Measurements from ENCODE around the gene VPS50. TPM values are rescaled to one million over a fixed set of nuclear protein-coding genes. Genes with fewer than 3 reads are reported as not detected.

Gene VPS50
- total RNA-seq, 1 experiment from 2014 or later: 13.6 TPM

DNA sequence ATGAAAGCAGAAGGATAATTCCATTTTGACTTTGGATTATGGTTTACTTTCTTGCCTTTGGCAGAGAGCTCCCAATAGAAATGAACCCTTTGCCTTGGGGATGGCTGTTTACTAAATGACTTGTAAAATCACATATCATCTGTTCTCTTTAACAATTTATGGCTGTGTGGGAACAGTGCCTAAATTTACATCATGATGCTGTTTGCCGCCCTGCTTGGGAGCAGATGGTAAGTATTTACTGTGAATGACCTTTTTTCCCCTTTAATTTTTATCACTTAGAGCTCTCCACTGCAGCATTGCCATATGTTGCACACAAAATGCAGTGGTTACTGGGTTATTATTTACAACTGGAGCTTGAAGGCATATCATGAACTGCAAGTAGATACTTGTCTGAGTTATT lies 19.3 kb upstream of the VPS50 start:
- no peak overlapping the region for H2AFZ ChIP-seq (ENCODE audit: low read length)
- no peak overlapping the region for H4K5ac ChIP-seq (ENCODE audit: insufficient read length, low read depth, low read length)
- H3K79me2 ChIP-seq (ENCODE audit: insufficient read depth, low read length): no peaks in the 10 kb centered on the region
- H3K4me1 Mint-ChIP-seq: no peaks in the 10 kb centered on the region
- no peak overlapping the region for H4K8ac ChIP-seq (replicated peaks; ENCODE audit: insufficient read length, low read depth, low read length)
- no peak for DNase-seq
- no peak overlapping the region for H4K91ac ChIP-seq (ENCODE audit: insufficient read length, low read depth, low read length)
- no peak overlapping the region for H2BK12ac ChIP-seq (ENCODE audit: insufficient read length, low read depth, low read length)
- H3K56ac ChIP-seq (ENCODE audit: insufficient read length, low read depth, low read length): no peak overlapping the region
- H3K4me2 ChIP-seq (ENCODE audit: insufficient read depth, insufficient read length, low read length): no peak overlapping the region
- no peak overlapping the region for H2BK5ac ChIP-seq (ENCODE audit: insufficient read length, low read length)
- H3T11ph ChIP-seq (ENCODE audit: low read length): no peak overlapping the region
- no peaks in the 10 kb centered on the region for H4K20me1 ChIP-seq (ENCODE audit: control insufficient read depth, insufficient read depth, insufficient read length)
- H2BK20ac ChIP-seq (ENCODE audit: low read depth, low read length, poor library complexity, severe bottlenecking): no peak overlapping the region
- H3K27me3 ChIP-seq (ENCODE audit: insufficient read depth, low read length): no peaks in the 10 kb centered on the region
- TF ChIP-seq, protein P1, sequence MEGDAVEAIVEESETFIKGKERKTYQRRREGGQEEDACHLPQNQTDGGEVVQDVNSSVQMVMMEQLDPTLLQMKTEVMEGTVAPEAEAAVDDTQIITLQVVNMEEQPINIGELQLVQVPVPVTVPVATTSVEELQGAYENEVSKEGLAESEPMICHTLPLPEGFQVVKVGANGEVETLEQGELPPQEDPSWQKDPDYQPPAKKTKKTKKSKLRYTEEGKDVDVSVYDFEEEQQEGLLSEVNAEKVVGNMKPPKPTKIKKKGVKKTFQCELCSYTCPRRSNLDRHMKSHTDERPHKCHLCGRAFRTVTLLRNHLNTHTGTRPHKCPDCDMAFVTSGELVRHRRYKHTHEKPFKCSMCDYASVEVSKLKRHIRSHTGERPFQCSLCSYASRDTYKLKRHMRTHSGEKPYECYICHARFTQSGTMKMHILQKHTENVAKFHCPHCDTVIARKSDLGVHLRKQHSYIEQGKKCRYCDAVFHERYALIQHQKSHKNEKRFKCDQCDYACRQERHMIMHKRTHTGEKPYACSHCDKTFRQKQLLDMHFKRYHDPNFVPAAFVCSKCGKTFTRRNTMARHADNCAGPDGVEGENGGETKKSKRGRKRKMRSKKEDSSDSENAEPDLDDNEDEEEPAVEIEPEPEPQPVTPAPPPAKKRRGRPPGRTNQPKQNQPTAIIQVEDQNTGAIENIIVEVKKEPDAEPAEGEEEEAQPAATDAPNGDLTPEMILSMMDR (conservative IDR thresholded peaks at IDR 0.05): no peak
- H3K4me3 Mint-ChIP-seq: no peak overlapping the region
- H3K23ac ChIP-seq (ENCODE audit: insufficient read length, low read depth, low read length): no peak overlapping the region
- no peak overlapping the region for H2BK120ac ChIP-seq (ENCODE audit: low read depth, low read length, poor library complexity, severe bottlenecking)
- H3K9me3 ChIP-seq (ENCODE audit: control insufficient read depth, low read depth, low read length): no peaks in the 10 kb centered on the region
- no peaks in the 10 kb centered on the region for H3K4me1 ChIP-seq (ENCODE audit: insufficient read depth, low read length)
- WGBS (ENCODE audit: extremely low coverage, insufficient read length, low lambda C conversion rate): no CpG with 5 or more reads among the region's 1 CpG
- no peak overlapping the region for H3K4ac ChIP-seq (ENCODE audit: low read depth, low read length)
- no peak overlapping the region for H2BK15ac ChIP-seq (ENCODE audit: low read depth, low read length)
- H3K27me3 Mint-ChIP-seq (ENCODE audit: low read depth): peaks cover 25% of the 10 kb centered on the region
- no peak overlapping the region for H2AK5ac ChIP-seq (ENCODE audit: insufficient read length, low read length)
- no peaks in the 10 kb centered on the region for H3K23me2 ChIP-seq (ENCODE audit: insufficient read length, low read depth, low read length, poor library complexity, severe bottlenecking)
- no peak overlapping the region for H3K9ac ChIP-seq (ENCODE audit: extremely low read depth, insufficient read length, low read length)
- H3K27ac Mint-ChIP-seq: no peak overlapping the region
- no peak overlapping the region for H3K27ac ChIP-seq (ENCODE audit: insufficient read length, low read depth, low read length)
- H3K14ac ChIP-seq (ENCODE audit: insufficient read depth, low read length): no peak overlapping the region
- H3K79me1 ChIP-seq (ENCODE audit: insufficient read depth, low read depth, low read length, poor library complexity, severe bottlenecking): no peaks in the 10 kb centered on the region
- H3K36me3 Mint-ChIP-seq (ENCODE audit: insufficient read depth in 1 of 3, low read depth in 3 of 3): no peaks in the 10 kb centered on the region
- H3K18ac ChIP-seq (ENCODE audit: insufficient read length, low read depth, low read length): no peak overlapping the region
- H3K9me3 Mint-ChIP-seq: no peaks in the 10 kb centered on the region
